Activated B cell treated with CpG ODN at 0.5 μM for 24 hours (primary cell): ENCODE data around the gene ZNF574. TPM values are rescaled to one million over a fixed set of nuclear protein-coding genes. Genes with fewer than 3 reads are reported as not detected.
A peak's percentile ranks its signal among the peaks of the same experiment; 100 is the strongest.
"Not testable (repeated sequence)": the region's sequence is repeated elsewhere in the genome, so short reads cannot be mapped to it uniquely, and the experiment has no call there.

Source experiments
- ATAC-seq: fragments of 200-7000 bp; cut with Tn5 transposase; one replicate; pipeline ENCODE4 v1.10.0; 2021; ENCODE audit warnings: low read depth, mild to moderate bottlenecking, moderate library complexity
- CTCF ChIA-PET: fragments of 350-600 bp; sonication (Branson Sonifier 250); formaldehyde crosslinking; loops from one replicate; lab custom pipeline; 2021; ENCODE audit warnings: antibody characterized with exemption; lab: Charles Lee
- POLR2A ChIA-PET: fragments of 350-600 bp; sonication (Branson Sonifier 250); formaldehyde crosslinking; loops from one replicate; lab custom pipeline; 2021; ENCODE audit warnings: antibody characterized with exemption; lab: Charles Lee
- DNase-seq: peaks from one replicate; pipeline ENCODE4 v3.0.0; 2022
- H3K27ac Mint-ChIP-seq: one replicate; pipeline ENCODE4 v1.8.0; 2020; ENCODE audit warnings: mixed read lengths
- H3K27me3 Mint-ChIP-seq: one replicate; pipeline ENCODE4 v1.8.0; 2021; ENCODE audit warnings: mixed read lengths
- H3K36me3 Mint-ChIP-seq: one replicate; pipeline ENCODE4 v1.8.0; 2021; ENCODE audit warnings: low read depth, mixed read lengths
- H3K4me1 Mint-ChIP-seq: one replicate; pipeline ENCODE4 v1.8.0; 2021; ENCODE audit warnings: mixed read lengths
- H3K4me3 Mint-ChIP-seq: one replicate; pipeline ENCODE4 v1.8.0; 2020; ENCODE audit warnings: mild to moderate bottlenecking, mixed read lengths
- H3K9me3 Mint-ChIP-seq: one replicate; pipeline ENCODE4 v1.8.0; 2020; ENCODE audit warnings: mixed read lengths
- intact Hi-C: fragments of 100-400 bp; cut with micrococcal nuclease; formaldehyde crosslinking; loops from one replicate; pipeline ENCODE4 v1.15.1; 2024
- total RNA-seq: library from RNA; stranded (reverse); gene quantifications from 2 replicates; pipeline ENCODE4 v1.2.3, GENCODE V29; 2022
- TF ChIP-seq, protein P1 (sequence below): fragments of 200-600 bp; IDR thresholded peaks from one replicate; pipeline ENCODE4 v1.8.0; 2022; ENCODE audit warnings: antibody characterized with exemption, mild to moderate bottlenecking

Gene ZNF574
- total RNA-seq, 1 donor from 2014 or later: 29.6 TPM

GRCh38 chr19:42096255-42096837 lies 20.4 kb downstream of the ZNF574 start:
- Mint-ChIP-seq H3K36me3 (peaks cover 77% of the 10 kb centered on the region), H3K4me1 (peaks cover 11% of the 10 kb centered on the region), H3K27ac (no peak overlapping the region), H3K27me3 (no peaks in the 10 kb centered on the region), H3K4me3 (no peak overlapping the region), H3K9me3 (no peaks in the 10 kb centered on the region)
- POLR2A ChIA-PET: interaction anchor here (0.6 to 2.3 kb wide), 5 partner anchors 8 to 206 kb away, joined by 3 to 15 read pairs (median 4); partner anchors contain the start of gene ZNF574
- intact Hi-C loops: loop anchor here (5.0 kb wide), 1 partner anchor 36 kb away; the partner anchor contains the start of gene POU2F2
- ATAC-seq (no peak), DNase-seq (no peak)
- TF ChIP-seq, protein P1, sequence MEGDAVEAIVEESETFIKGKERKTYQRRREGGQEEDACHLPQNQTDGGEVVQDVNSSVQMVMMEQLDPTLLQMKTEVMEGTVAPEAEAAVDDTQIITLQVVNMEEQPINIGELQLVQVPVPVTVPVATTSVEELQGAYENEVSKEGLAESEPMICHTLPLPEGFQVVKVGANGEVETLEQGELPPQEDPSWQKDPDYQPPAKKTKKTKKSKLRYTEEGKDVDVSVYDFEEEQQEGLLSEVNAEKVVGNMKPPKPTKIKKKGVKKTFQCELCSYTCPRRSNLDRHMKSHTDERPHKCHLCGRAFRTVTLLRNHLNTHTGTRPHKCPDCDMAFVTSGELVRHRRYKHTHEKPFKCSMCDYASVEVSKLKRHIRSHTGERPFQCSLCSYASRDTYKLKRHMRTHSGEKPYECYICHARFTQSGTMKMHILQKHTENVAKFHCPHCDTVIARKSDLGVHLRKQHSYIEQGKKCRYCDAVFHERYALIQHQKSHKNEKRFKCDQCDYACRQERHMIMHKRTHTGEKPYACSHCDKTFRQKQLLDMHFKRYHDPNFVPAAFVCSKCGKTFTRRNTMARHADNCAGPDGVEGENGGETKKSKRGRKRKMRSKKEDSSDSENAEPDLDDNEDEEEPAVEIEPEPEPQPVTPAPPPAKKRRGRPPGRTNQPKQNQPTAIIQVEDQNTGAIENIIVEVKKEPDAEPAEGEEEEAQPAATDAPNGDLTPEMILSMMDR: no peak
- CTCF ChIA-PET: no interaction called here

GRCh38 chr19:42097461-42097860 lies 21.5 kb downstream of the ZNF574 start:
- DNase-seq: no peak
- H3K27me3 Mint-ChIP-seq: no peaks in the 10 kb centered on the region
- no peak overlapping the region for H3K4me3 Mint-ChIP-seq
- intact Hi-C loops: loop anchor here (5.0 kb wide), 1 partner anchor 35 kb away; the partner anchor contains the start of gene POU2F2
- TF ChIP-seq, protein P1: no peak
- ChIA-PET CTCF (no interaction called here), POLR2A (interaction anchor here (2.3 kb wide), 1 partner anchor 32 kb away, joined by 15 read pairs; no protein-coding TSS in a partner anchor)
- no peaks in the 10 kb centered on the region for H3K9me3 Mint-ChIP-seq
- ATAC-seq: no peak
- H3K36me3 Mint-ChIP-seq: peaks cover 80% of the 10 kb centered on the region
- no peak overlapping the region for H3K27ac Mint-ChIP-seq
- H3K4me1 Mint-ChIP-seq: peaks cover 7% of the 10 kb centered on the region

- no peaks in the 10 kb centered on the region for H3K27me3 Mint-ChIP-seq
- POLR2A ChIA-PET: interaction anchor here (0.6 to 3.1 kb wide), 5 partner anchors 10 to 34 kb away, joined by 4 to 16 read pairs (median 4); no protein-coding TSS in a partner anchor
- H3K4me1 Mint-ChIP-seq: peaks cover 9% of the 10 kb centered on the region
- intact Hi-C loops: loop anchor here (5.0 kb wide), 1 partner anchor 34 kb away; the partner anchor contains the start of gene POU2F2
- ATAC-seq (no peak), DNase-seq (no peak)
- CTCF ChIA-PET: no interaction called here
- peaks cover 80% of the 10 kb centered on the region for H3K36me3 Mint-ChIP-seq
- TF ChIP-seq, protein P1: no peak
- no peak overlapping the region for H3K27ac Mint-ChIP-seq
- no peak overlapping the region for H3K4me3 Mint-ChIP-seq
- H3K9me3 Mint-ChIP-seq: no peaks in the 10 kb centered on the region
Measured at GRCh38 chr19:42098781-42099180, 22.8 kb downstream of the ZNF574 start.

- POLR2A ChIA-PET: interaction anchor here (0.6 to 3.1 kb wide), 6 partner anchors 9 to 33 kb away, joined by 3 to 16 read pairs (median 4); no protein-coding TSS in a partner anchor
- H3K4me3 Mint-ChIP-seq: no peak overlapping the region
- H3K27me3 Mint-ChIP-seq: no peaks in the 10 kb centered on the region
- ATAC-seq (no peak), DNase-seq (no peak)
- CTCF ChIA-PET: interaction anchor here (1.0 kb wide), 1 partner anchor 9 kb away, joined by 3 read pairs; no protein-coding TSS in a partner anchor
- H3K27ac Mint-ChIP-seq: peak overlapping the region; percentile 50
- no peaks in the 10 kb centered on the region for H3K9me3 Mint-ChIP-seq
- intact Hi-C loops: loop anchor here (5.0 kb wide), 1 partner anchor 33 kb away; the partner anchor contains the start of gene POU2F2
- TF ChIP-seq, protein P1: no peak
- H3K4me1 Mint-ChIP-seq: peaks cover 8% of the 10 kb centered on the region
- H3K36me3 Mint-ChIP-seq: peaks cover 79% of the 10 kb centered on the region
Measured at GRCh38 chr19:42099336-42099925, 23.5 kb downstream of the ZNF574 start.

GRCh38 chr19:42100241-42100640 lies 24.3 kb downstream of the ZNF574 start:
- H3K4me1 Mint-ChIP-seq: peaks cover 15% of the 10 kb centered on the region
- H3K27me3 Mint-ChIP-seq, DNase-seq, ATAC-seq, H3K9me3 Mint-ChIP-seq, H3K4me3 Mint-ChIP-seq, intact Hi-C loops, H3K27ac Mint-ChIP-seq: not testable (repeated sequence)
- CTCF ChIA-PET: interaction anchor here (1.0 kb wide), 1 partner anchor 8 kb away, joined by 3 read pairs; no protein-coding TSS in a partner anchor
- H3K36me3 Mint-ChIP-seq: peaks cover 79% of the 10 kb centered on the region
- POLR2A ChIA-PET: interaction anchor here (0.6 to 24.6 kb wide), 4 partner anchors 13 to 302 kb away, joined by 3 to 1230 read pairs (median 10); partner anchors contain the start of gene POU2F2
